DOHH2 (cell line): Measurements from ENCODE around the gene GPR55.

Source experiments
- H3F3A ChIP-seq: fragments of 200-600 bp; sonication (generic), shearing (Covaris generic); 2 replicates; pipeline ENCODE4 v1.6.0; 2016; ENCODE audit warnings: antibody characterized with exemption, mild to moderate bottlenecking; ENCODE audit not compliant: control insufficient read depth, insufficient read depth
- H3K27ac ChIP-seq: fragments of 200-600 bp; sonication (generic); 2 replicates; pipeline ENCODE4 v1.5.1; 2014; ENCODE audit warnings: low read depth, mild to moderate bottlenecking, low read length, moderate library complexity
- H3K27me3 ChIP-seq: fragments of 200-600 bp; sonication (generic); 2 replicates; pipeline ENCODE4 v1.6.1; 2014; ENCODE audit warnings: mild to moderate bottlenecking, low read length, mixed read lengths; ENCODE audit not compliant: control insufficient read depth
- H3K36me3 ChIP-seq: fragments of 200-600 bp; sonication (generic); 2 replicates; pipeline ENCODE4 v1.6.1; 2014; ENCODE audit warnings: mild to moderate bottlenecking, low read length, moderate library complexity, mixed read lengths; ENCODE audit not compliant: control insufficient read depth
- H3K4me1 ChIP-seq: fragments of 200-600 bp; sonication (generic); 2 replicates; pipeline ENCODE4 v1.6.1; 2014; ENCODE audit warnings: mild to moderate bottlenecking, low read length, mixed read lengths; ENCODE audit not compliant: control insufficient read depth
- H3K4me2 ChIP-seq: fragments of 200-600 bp; sonication (generic); 2 replicates; pipeline ENCODE4 v1.6.0; 2014; ENCODE audit warnings: mild to moderate bottlenecking, low read length, moderate library complexity
- H3K4me3 ChIP-seq: fragments of 200-600 bp; sonication (generic); 2 replicates; pipeline ENCODE4 v1.5.1; 2014; ENCODE audit warnings: mild to moderate bottlenecking, low read length, mixed read lengths
- H3K79me2 ChIP-seq: fragments of 200-600 bp; sonication (generic); 2 replicates; pipeline ENCODE4 v1.6.1; 2014; ENCODE audit warnings: mild to moderate bottlenecking, low read length, mixed read lengths; ENCODE audit not compliant: control insufficient read depth
- H3K9me2 ChIP-seq: fragments of 200-600 bp; sonication (generic); replicated peaks from 2 replicates; pipeline ENCODE4 v1.6.1; 2014; ENCODE audit warnings: mild to moderate bottlenecking, low read length, mixed read lengths; ENCODE audit not compliant: control insufficient read depth
- H3K9me3 ChIP-seq: fragments of 200-600 bp; sonication (generic); 2 replicates; pipeline ENCODE4 v1.6.1; 2014; ENCODE audit warnings: antibody characterized with exemption, low read length, mixed read lengths; ENCODE audit not compliant: control insufficient read depth, insufficient read depth
- H4K20me1 ChIP-seq: fragments of 200-600 bp; sonication (generic); 2 replicates; pipeline ENCODE4 v1.6.0; 2014; ENCODE audit warnings: low read depth, mild to moderate bottlenecking, antibody characterized with exemption, low read length, moderate library complexity; ENCODE audit not compliant: control insufficient read depth, insufficient read depth
- CTCF ChIP-seq: fragments of 200-600 bp; sonication (generic); IDR thresholded peaks from one replicate; pipeline ENCODE4 v1.5.1; 2014; ENCODE audit warnings: antibody characterized with exemption, mild to moderate bottlenecking, low read depth, low read length; ENCODE audit not compliant: poor library complexity, severe bottlenecking
- EZH2phosphoT487 ChIP-seq: fragments of 200-600 bp; sonication (generic); IDR thresholded peaks from 2 replicates; pipeline ENCODE4 v1.6.1; 2017; ENCODE audit warnings: borderline replicate concordance, mild to moderate bottlenecking, antibody characterized with exemption, low read length, moderate library complexity, mixed read lengths

GPR55 gene

GRCh38 chr2:230893338-230893737 lies 31.7 kb downstream of the GPR55 start:
- Histone ChIP-seq H4K20me1 (no peaks in the 10 kb centered on the region), H3K79me2 (no peaks in the 10 kb centered on the region), H3K9me2 (no peaks in the 10 kb centered on the region), H3F3A (no peaks in the 10 kb centered on the region), H3K4me3 (no peak overlapping the region), H3K4me2 (no peak overlapping the region), H3K27ac (no peak overlapping the region), H3K27me3 (peaks cover 24% of the 10 kb centered on the region; the same call in 1 of the 2 replicates), H3K36me3 (no peaks in the 10 kb centered on the region), H3K4me1 (peaks cover 13% of the 10 kb centered on the region), H3K9me3 (no peaks in the 10 kb centered on the region)
- TF ChIP-seq EZH2phosphoT487 (no peak), CTCF (no peak)

- no peaks in the 10 kb centered on the region for H3K9me2 ChIP-seq
- TF ChIP-seq EZH2phosphoT487 (no peak), CTCF (no peak)
- peaks cover 15% of the 10 kb centered on the region; the same call in 1 of the 2 replicates for H3K27me3 ChIP-seq
- no peak overlapping the region for H3K4me2 ChIP-seq
- H3K27ac ChIP-seq, result no peak overlapping the region
- no peaks in the 10 kb centered on the region for H3K36me3 ChIP-seq
- no peak overlapping the region for H3K4me3 ChIP-seq
- H4K20me1 ChIP-seq, result no peaks in the 10 kb centered on the region
- peaks cover 13% of the 10 kb centered on the region for H3K4me1 ChIP-seq
- H3K9me3 ChIP-seq, result no peaks in the 10 kb centered on the region
- H3K79me2 ChIP-seq, result no peaks in the 10 kb centered on the region
- no peaks in the 10 kb centered on the region for H3F3A ChIP-seq
Observed at GRCh38 chr2:230891509-230891908, 33.5 kb downstream of the GPR55 start.

- no peak overlapping the region for H3K4me2 ChIP-seq
- H3K27me3 ChIP-seq, result peaks cover 14% of the 10 kb centered on the region; the same call in 1 of the 2 replicates
- no peaks in the 10 kb centered on the region for H3F3A ChIP-seq
- H3K36me3 ChIP-seq, result no peaks in the 10 kb centered on the region
- no peak overlapping the region for H3K4me3 ChIP-seq
- H3K4me1 ChIP-seq, result peaks cover 13% of the 10 kb centered on the region
- no peaks in the 10 kb centered on the region for H3K9me2 ChIP-seq
- H3K27ac ChIP-seq, result no peak overlapping the region
- no peaks in the 10 kb centered on the region for H3K9me3 ChIP-seq
- no peaks in the 10 kb centered on the region for H3K79me2 ChIP-seq
- H4K20me1 ChIP-seq, result no peaks in the 10 kb centered on the region
- TF ChIP-seq EZH2phosphoT487, result no peak
- no peak for TF ChIP-seq CTCF
Observed at GRCh38 chr2:230891064-230891463, 34.0 kb downstream of the GPR55 start.

- no peaks in the 10 kb centered on the region for H3F3A ChIP-seq
- H3K9me3 ChIP-seq, result no peaks in the 10 kb centered on the region
- no peaks in the 10 kb centered on the region for H3K79me2 ChIP-seq
- TF ChIP-seq EZH2phosphoT487 (no peak), CTCF (no peak)
- no peaks in the 10 kb centered on the region for H3K36me3 ChIP-seq
- H3K4me1 ChIP-seq, result peaks cover 17% of the 10 kb centered on the region
- no peak overlapping the region for H3K4me3 ChIP-seq
- peaks cover 14% of the 10 kb centered on the region; the same call in 1 of the 2 replicates for H3K27me3 ChIP-seq
- no peak overlapping the region for H3K27ac ChIP-seq
- no peaks in the 10 kb centered on the region for H4K20me1 ChIP-seq
- H3K4me2 ChIP-seq, result no peak overlapping the region
- H3K9me2 ChIP-seq, result no peaks in the 10 kb centered on the region
Observed at GRCh38 chr2:230890646-230891045, 34.4 kb downstream of the GPR55 start.
